Keratinocyte (primary cell): ENCODE data around the gene HTR2B.
"Not testable (repeated sequence)": the region's sequence is repeated elsewhere in the genome, so short reads cannot be mapped to it uniquely, and the experiment has no call there.

ENCODE experiments used
- EZH2 ChIP-seq: IDR thresholded peaks from one replicate; pipeline ENCODE4 v1.6.1; 2012; ENCODE audit warnings: inconsistent platforms, mild to moderate bottlenecking, low read length, moderate library complexity
- TF ChIP-seq, protein P1 (sequence below), 3 experiments: IDR thresholded peaks in 1 of 3; conservative IDR thresholded peaks in 1 of 3; optimal IDR thresholded peaks in 1 of 3; 2 replicates in 2 of 3; 3 replicates in 1 of 3; pipeline versions ENCODE3 to v1.5.1; 2011; ENCODE audit warnings: low read length in 3 of 3, mild to moderate bottlenecking in 3 of 3, moderate library complexity in 2 of 3, control low read depth in 1 of 3, inconsistent platforms in 1 of 3; ENCODE audit not compliant: insufficient read depth in 2 of 3; ENCODE audit errors: extremely low read depth in 1 of 3

GRCh38 chr2:231140808-231141207 lies 16.0 kb upstream of the HTR2B start:
- TF ChIP-seq, protein P1, sequence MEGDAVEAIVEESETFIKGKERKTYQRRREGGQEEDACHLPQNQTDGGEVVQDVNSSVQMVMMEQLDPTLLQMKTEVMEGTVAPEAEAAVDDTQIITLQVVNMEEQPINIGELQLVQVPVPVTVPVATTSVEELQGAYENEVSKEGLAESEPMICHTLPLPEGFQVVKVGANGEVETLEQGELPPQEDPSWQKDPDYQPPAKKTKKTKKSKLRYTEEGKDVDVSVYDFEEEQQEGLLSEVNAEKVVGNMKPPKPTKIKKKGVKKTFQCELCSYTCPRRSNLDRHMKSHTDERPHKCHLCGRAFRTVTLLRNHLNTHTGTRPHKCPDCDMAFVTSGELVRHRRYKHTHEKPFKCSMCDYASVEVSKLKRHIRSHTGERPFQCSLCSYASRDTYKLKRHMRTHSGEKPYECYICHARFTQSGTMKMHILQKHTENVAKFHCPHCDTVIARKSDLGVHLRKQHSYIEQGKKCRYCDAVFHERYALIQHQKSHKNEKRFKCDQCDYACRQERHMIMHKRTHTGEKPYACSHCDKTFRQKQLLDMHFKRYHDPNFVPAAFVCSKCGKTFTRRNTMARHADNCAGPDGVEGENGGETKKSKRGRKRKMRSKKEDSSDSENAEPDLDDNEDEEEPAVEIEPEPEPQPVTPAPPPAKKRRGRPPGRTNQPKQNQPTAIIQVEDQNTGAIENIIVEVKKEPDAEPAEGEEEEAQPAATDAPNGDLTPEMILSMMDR (optimal IDR thresholded peaks at IDR 0.05 in 1 of 3, IDR thresholded peaks at IDR 0.05 in 1 of 3, conservative IDR thresholded peaks at IDR 0.05 in 1 of 3; ENCODE audit: extremely low read depth in 1 of 3, insufficient read depth in 2 of 3, low read length in 3 of 3): not testable (repeated sequence)
- TF ChIP-seq EZH2: not testable (repeated sequence)
